HG03103 (cell line): Measurements from ENCODE around the gene CKM.
A peak's percentile ranks its signal among the peaks of the same experiment; 100 is the strongest.

Source experiments
- ATAC-seq: cut with Tn5 transposase; IDR thresholded peaks from one replicate; pipeline ENCODE4 v1.9.1; 2021; ENCODE audit warnings: low read depth; ENCODE audit not compliant: unreplicated experiment

CKM gene

GRCh38 chr19:45322744-45323281 lies at the start of gene CKM:
Gene CKM, minus strand, starts transcription at chr19:45322875. Its CDS starts 3,162 bp downstream, at chr19:45319713.
- ATAC-seq = no peak

DNA sequence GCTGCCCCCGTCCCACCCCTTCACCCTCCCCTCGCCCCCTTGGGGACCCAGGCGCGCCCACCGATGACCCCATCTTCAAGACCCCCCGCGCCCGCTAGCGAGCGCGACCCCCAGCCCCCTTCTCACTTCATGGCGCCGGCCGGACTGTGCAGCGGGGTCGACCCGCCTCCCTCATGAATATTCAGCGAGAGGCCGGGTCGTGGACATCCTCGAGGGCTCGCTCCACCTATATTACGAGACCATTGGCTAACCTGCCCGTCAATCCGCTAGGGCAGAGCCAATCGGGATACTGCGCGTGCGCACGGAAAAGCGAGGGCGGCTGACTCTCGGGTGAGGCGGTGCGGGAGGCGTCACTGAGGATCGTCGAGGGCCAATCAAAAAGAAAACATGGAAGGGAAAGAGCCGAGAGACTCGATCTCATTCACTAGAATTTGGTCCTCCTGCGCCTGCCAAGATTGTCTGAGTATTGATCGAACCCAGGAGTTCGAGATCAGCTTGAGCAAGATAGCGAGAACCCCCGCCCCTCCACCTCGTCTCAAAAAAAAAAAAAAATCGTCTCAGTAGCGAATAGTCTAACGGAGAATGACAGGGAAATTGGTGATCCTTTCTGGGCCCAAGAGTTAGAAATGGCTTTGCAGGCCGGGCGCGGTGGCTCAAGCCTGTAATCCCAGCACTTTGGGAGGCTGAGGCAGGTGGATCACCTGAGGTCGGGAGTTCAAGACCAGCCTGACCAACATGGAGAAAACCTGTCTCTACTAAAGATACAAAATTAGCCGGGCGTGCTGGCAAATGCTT lies 47.9 kb upstream of the CKM start, which contains the start of gene ERCC2:
TSS of gene ERCC2 (minus strand) at position 164 of the 795 bp plus-strand sequence. CDS start at position 131, 33 bp downstream.
- peak; percentile 89 for ATAC-seq

- ATAC-seq = no peak
Measured at GRCh38 chr19:45368737-45369340, 46.2 kb upstream of the CKM start.

DNA sequence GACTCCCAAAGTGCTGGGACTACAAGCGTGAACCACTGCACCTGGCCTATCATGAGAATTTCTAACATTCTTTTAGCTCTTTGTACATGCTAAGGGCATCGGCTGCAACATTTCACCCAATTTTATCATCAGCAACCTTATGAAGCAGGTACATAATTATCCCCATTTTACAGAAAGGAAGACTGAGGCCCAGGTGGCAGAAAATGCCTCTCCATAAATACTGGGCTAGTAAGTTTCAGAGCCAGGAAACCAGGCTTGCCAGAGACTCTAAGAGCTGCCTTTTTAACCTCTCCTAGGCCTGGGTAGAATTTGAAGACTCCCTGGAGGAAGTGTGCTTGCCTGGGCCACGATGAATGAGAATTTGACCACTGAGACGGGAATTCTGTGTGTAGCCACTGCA lies 45.5 kb upstream of the CKM start:
- no peak for ATAC-seq

- ATAC-seq = no peak
Measured at GRCh38 chr19:45364696-45365095, 42.0 kb upstream of the CKM start.

DNA sequence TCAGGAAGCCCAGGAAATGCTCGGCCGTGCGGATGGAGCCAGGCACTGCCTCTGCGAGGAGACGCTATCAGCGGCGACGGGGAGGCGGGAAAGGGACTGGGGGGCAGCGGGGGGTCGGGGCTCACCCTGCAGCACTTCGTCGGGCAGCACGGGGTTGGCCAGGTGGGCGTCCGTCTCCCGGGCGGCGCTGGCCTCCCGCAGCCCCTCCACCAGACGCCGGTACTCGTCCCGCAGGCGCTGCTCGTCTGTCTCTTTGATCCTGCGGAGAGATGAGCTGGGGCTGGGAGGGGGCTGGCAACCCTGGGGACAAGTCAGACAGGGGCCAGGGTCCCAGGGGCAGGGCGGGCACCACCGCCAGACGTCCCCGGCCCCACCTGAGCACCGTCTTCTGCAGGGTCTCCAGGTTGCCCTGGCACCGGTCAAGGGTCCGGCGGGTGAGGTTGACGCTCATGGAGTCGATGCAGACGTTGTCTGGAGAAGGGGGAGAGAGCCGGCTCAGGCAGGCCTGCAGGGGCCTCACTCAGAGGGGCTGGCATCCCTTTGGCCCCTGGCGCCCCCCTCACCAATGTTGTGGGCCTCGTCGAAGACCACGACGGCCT lies 41.3 kb upstream of the CKM start:
- no peak for ATAC-seq

DNA sequence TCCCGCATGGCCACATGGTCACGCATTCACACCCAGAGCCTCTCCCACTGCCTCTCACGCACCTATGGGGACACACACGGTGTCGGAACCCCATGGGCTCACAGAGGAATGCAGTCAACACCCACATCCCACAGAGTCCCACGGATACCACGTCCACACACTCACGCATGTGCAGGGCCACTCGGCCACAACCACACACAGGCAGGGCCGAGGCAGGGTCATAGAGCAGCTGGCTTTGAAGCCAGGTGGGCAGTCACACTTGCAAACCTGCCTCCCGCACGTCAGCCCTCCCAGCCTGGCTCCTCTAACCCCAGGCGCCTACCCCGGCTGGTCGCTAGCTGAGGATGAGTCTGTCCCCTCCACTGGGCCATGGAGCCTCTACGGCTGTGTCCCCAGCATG lies 39.6 kb upstream of the CKM start:
- no peak for ATAC-seq

DNA sequence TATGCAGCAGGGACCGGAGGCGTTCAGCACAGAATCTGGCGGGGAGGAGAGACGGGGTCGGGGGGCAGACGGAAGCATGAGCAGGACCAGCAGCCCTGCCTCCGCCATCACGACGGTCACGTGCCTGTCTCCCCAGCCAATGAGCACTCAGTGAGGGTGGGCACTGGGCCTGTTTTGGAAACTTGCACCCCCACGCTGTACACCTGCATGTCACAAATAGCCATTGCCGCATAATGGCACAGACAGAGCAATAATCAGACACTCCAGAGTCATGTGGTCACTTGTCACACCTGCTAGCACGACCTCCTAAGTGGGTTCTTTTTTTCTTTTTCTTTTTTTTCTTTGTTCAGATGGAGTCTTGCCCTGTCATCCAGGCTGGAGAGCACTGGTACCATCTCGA lies 38.9 kb upstream of the CKM start:
- no peak for ATAC-seq

DNA sequence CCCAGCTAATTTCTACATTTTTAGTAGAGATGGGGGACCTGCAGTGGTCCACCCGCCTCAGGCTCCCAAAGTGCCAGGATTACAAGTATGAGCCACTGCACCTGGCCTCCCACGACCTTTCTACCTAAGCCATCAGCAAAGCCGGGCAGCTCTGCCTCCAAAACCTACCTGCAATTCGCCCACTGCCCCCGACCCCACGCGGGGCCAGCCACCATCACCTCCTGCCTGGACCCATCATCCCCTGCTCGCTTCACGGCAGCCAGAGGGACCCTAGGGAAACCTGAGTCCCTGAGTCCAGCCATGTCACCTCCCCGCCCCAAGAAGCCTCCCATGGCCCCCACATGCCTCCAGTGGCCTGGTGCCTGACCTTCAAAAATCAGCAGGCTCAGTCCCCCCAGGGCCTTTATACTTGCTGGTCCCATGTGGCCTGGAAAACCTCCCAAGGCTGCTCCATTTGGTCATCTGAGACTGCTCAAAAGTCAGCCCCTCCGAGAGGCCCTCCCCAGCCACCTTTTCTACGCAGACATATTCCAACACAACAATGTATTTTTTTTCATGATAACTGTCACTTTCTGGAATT lies 35.6 kb upstream of the CKM start:
- ATAC-seq = no peak

DNA sequence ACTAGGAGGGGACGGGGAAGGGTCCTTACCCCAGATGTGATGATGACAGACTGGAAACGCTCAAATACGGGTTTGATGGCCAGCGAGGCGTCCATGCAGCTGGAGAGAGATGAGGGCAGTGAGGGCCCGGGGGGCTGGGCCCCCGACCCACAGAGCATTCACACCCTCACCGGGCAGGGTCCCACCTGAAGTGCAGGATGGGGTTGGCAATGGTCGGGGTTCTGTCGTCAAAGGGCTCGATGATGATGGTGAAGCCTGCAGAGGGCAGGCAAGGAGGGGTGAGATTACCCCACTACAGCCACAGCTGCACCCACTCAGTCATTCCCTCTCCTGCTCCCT lies 34.7 kb upstream of the CKM start:
- no peak for ATAC-seq

DNA sequence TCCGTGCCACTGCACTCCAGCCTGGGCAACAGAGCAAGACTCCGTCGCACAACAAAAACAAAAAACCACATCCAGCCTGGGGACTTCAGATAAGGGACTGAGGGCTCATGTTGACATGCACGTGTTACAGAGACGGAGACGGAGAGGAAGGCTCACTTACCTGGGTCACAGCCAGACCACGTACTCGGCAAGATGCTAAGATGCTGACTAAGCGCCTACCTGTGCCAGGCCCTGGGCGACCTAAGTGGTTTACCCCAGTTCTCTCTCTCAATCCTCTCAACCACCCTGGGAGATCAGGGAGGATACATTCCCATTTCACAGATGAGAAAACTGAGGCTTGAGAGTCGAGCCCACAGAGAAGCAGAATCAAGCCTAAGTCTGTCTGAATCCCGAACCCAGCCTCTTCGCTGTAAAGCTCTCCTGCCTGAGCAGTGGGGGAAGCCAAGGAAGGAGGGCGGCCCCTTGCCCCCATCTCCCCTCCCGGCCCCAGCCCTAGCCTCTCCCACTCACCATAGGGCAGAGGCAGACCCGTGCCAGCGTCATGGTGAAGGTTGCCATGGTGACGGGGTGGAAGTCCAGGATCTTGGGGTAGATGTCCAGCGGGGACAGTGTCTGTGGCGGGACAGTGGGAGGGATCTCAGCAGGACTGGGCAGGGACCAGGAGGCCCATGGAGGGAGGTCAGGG lies 34.2 kb upstream of the CKM start:
- ATAC-seq = no peak

DNA sequence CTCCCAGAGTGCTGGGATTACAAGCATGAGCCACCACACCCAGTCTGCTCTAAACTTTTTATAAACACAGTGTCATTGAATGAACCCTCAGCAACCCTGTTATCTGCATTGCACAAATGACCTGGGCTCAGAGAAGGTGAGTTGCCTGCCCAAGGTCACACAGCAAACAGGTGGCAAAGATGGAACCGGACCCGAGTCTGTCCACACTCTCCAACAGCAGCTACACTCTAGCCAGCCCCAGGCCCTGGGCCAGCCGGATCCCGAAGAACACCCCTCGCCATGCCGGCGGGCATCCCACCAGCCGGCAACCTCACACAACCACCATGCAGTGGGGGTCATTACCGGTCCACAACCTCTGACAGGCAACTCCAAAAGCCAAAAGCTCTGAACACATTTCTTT lies 33.2 kb upstream of the CKM start:
- no peak for ATAC-seq

- ATAC-seq = no peak
Measured at GRCh38 chr19:45355402-45355801, 32.7 kb upstream of the CKM start.

- no peak for ATAC-seq
Measured at GRCh38 chr19:45354241-45354842, 31.7 kb upstream of the CKM start.

- ATAC-seq = no peak
Measured at GRCh38 chr19:45352914-45353796, 30.5 kb upstream of the CKM start.

GRCh38 chr19:45352471-45352870 lies 29.8 kb upstream of the CKM start:
- ATAC-seq = no peak

DNA sequence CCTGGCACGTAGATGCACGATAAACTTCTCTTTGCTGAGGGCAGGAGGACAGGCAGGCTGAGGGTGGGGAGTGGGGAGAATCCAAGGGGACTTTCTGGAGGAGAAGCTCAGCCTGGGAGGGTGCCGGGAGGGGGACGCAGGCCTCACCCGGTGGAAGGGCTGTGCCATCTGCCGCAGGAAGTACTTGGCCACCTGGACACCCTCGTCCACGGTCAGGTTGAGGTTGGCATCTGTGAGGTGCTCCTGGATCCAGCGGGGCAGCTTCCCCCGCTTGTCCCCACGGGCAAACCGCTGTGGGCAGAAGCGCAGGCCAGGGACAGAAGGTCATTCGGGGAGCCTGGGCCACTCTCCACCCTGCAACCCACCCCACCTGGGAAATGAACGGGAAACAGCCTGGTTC lies 29.4 kb upstream of the CKM start:
- no peak for ATAC-seq

- ATAC-seq = no peak
Measured at GRCh38 chr19:45351401-45351952, 28.8 kb upstream of the CKM start.

DNA sequence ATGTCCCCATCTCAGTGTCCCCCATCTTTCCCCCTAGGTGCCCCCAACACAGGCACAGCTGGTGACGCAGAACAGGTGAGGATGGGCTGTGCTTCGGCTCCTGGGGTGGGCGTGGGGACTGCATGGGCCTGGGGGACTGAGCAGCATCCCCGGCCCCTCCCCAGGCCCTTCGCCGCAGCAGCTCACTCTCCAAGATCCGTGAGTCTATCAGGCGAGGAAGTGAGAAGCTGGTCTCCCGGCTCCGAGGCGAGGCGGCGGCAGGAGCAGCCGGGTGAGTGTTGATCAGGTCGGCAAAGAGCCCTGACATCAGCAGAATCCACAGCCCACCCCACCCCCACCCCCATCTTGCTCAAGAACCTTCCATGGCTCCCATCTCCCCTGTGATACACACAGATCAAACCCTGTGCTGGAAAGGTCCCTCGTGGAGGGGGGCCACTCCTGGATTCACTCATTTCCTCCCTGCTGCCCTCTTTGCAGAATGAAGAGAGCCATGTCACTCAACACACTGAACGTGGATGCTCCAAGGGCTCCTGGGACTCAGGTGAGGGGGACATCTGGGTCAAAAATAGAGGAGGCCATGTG lies 27.9 kb upstream of the CKM start:
- ATAC-seq = no peak
